Measurements from ENCODE around the gene KCNIP3.

- TF ChIP-seq YY1 (IDR thresholded peaks at IDR 0.05; ENCODE audit: insufficient read depth, insufficient read length), result no peak
- no peak for TF ChIP-seq ZNF274 (IDR thresholded peaks at IDR 0.05; ENCODE audit: low read depth, low read length)
- TF ChIP-seq SUZ12 (IDR thresholded peaks at IDR 0.05; ENCODE audit: extremely low read depth, insufficient read depth, insufficient read length), result no peak
These were observed 17.9 kb downstream of the KCNIP3 start for GRCh38 chr2:95314964-95315611.

Data from NT2/D1 (cell line).